Measurements from ENCODE around the gene PICALM. TPM values are rescaled to one million over a fixed set of nuclear protein-coding genes. Genes with fewer than 3 reads are reported as not detected.
A peak's percentile ranks its signal among the peaks of the same experiment; 100 is the strongest.

Gene PICALM
- total and polyA plus RNA-seq, 9 of the 15 experiments (the other 6 are each of a cell fraction or from before 2014, with no cell fraction given): 41.3 to 990 (median 309) TPM

DNA sequence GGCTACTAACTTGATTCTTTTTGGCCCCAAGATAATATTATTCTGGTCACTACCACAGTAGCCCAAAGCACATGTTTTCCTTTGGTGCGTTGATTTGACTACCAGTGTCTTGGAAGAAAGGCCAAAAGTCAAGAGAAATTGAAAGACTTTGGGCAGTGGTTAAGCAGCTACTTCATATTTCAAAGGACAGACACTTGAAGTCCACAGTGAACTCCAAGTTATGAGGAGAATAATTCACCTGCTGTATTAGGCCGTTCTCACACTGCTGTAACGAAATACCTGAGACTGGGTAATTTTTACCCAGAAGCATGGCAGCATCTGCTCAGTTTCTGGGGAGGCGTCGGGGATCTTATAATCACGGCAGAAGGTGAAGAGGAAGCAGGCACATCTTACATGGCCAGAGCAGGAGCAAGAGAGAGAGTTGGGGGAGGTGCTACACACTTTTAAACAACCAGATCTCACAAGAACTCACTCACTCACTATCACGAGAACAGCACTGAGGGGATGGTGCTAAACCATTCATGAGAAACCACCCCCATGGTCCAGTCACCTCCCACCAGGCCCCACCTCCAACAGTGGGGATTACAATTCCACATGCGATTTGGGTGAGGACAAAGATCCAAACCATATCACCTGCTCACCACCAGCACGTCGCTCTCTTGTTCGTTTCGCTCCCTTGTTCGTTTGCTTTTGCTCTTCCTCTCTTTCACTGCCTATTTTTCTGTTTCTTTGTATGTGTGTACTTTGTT lies 40.2 kb upstream of the PICALM start:
- peak overlapping the region in 1 of 2 experiments; percentile 57; a peak in 2 of 4 replicates for H3K9ac ChIP-seq (ENCODE audit: insufficient read depth in 1 of 2, low read depth in 2 of 2, low read length in 2 of 2)
- ChIA-PET POLR2A (interaction anchor here (1.2 kb wide), 1 partner anchor 12 kb away, joined by 4 read pairs; no protein-coding TSS in a partner anchor), CTCF (ENCODE audit: low intra/inter-chr PET ratio) (no interaction called here)
- intact Hi-C loops (cut with micrococcal nuclease): loop anchor here (1.0 to 5.0 kb wide), 2 partner anchors 40 to 43 kb away; partner anchors contain the start of gene PICALM
- peak overlapping the region; percentile 20; the same call in 1 of the 2 replicates for H3K4me3 ChIP-seq
- 44% methylated on average over 13 of the region's 13 CpGs for WGBS (ENCODE audit: insufficient coverage, low coverage, missing lambda C conversion rate)
- peak overlapping the region; percentile 69 for H3K27ac ChIP-seq (ENCODE audit: extremely low read depth, low read depth, low read length)
- peaks cover 20% of the 10 kb centered on the region for H3K79me2 ChIP-seq (ENCODE audit: control insufficient read depth, insufficient read depth, low read length)
- no peaks in the 10 kb centered on the region for H3K9me3 ChIP-seq (replicated peaks; ENCODE audit: control insufficient read depth, insufficient read depth, low read depth, low read length)
- H3K9me1 ChIP-seq (ENCODE audit: control insufficient read depth, insufficient read depth, low read length): no peaks in the 10 kb centered on the region
- H3K27me3 ChIP-seq (ENCODE audit: control insufficient read depth in 2 of 2, insufficient read depth in 2 of 2, low read length in 2 of 2): no peaks in the 10 kb centered on the region
- ATAC-seq: peak; percentile 88
- peak; percentile 79 for FAIRE-seq
- peaks cover 0 to 15% of the 10 kb centered on the region in 2 experiments; a peak in 3 of 5 replicates for H3K4me1 ChIP-seq (replicated peaks in 1 of 2; ENCODE audit: control insufficient read depth in 2 of 2, insufficient read depth in 2 of 2, low read length in 2 of 2)
- DNase-seq (ENCODE audit: extremely low read depth in 1 of 4, low spot score in 3 of 4): peak in 1 of 4 experiments; percentile 82
- H2AFZ ChIP-seq (ENCODE audit: low read depth, low read length): peak overlapping the region; percentile 77
- H3K36me3 ChIP-seq (ENCODE audit: control insufficient read depth, insufficient read depth, low read length): peaks cover 11% of the 10 kb centered on the region; the same call in 2 of the 3 replicates
- in situ Hi-C loops (cut with MboI): no loop called here
- no peaks in the 10 kb centered on the region for H4K20me1 ChIP-seq (replicated peaks; ENCODE audit: control insufficient read depth, insufficient read depth, low read length)
- BruUV-seq (replicated peaks): TSS peak; percentile 92
- H3K4me2 ChIP-seq (ENCODE audit: insufficient read depth, low read length): peak overlapping the region; percentile 83
- TF ChIP-seq RFX5 (IDR thresholded peaks at IDR 0.05; ENCODE audit: low read depth, low read length) (no peak), IRF2 (CRISPR knock-in tag; IDR thresholded peaks at IDR 0.05) (no peak), ZNF311 (CRISPR knock-in tag; IDR thresholded peaks at IDR 0.05) (no peak), ZNF655 (CRISPR knock-in tag; IDR thresholded peaks at IDR 0.05) (no peak), ZNF175 (CRISPR knock-in tag; IDR thresholded peaks at IDR 0.05; ENCODE audit: low read depth) (no peak), ZNF318 (IDR thresholded peaks at IDR 0.05; ENCODE audit: borderline replicate concordance in 1 of 2, low read depth in 1 of 2) (no peak), RBM34 (IDR thresholded peaks at IDR 0.05; ENCODE audit: borderline replicate concordance, insufficient read depth, low read length) (no peak)
- TF ChIP-seq, protein P1, sequence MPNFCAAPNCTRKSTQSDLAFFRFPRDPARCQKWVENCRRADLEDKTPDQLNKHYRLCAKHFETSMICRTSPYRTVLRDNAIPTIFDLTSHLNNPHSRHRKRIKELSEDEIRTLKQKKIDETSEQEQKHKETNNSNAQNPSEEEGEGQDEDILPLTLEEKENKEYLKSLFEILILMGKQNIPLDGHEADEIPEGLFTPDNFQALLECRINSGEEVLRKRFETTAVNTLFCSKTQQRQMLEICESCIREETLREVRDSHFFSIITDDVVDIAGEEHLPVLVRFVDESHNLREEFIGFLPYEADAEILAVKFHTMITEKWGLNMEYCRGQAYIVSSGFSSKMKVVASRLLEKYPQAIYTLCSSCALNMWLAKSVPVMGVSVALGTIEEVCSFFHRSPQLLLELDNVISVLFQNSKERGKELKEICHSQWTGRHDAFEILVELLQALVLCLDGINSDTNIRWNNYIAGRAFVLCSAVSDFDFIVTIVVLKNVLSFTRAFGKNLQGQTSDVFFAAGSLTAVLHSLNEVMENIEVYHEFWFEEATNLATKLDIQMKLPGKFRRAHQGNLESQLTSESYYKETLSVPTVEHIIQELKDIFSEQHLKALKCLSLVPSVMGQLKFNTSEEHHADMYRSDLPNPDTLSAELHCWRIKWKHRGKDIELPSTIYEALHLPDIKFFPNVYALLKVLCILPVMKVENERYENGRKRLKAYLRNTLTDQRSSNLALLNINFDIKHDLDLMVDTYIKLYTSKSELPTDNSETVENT (CRISPR knock-in tag; IDR thresholded peaks at IDR 0.05): no peak

Measured in K562 (cell line).